Measurements from ENCODE around the gene R3HDML. TPM values are rescaled to one million over a fixed set of nuclear protein-coding genes. Genes with fewer than 3 reads are reported as not detected.

Gene R3HDML, protein sequence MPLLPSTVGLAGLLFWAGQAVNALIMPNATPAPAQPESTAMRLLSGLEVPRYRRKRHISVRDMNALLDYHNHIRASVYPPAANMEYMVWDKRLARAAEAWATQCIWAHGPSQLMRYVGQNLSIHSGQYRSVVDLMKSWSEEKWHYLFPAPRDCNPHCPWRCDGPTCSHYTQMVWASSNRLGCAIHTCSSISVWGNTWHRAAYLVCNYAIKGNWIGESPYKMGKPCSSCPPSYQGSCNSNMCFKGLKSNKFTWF
- total RNA-seq: not detected

DNA sequence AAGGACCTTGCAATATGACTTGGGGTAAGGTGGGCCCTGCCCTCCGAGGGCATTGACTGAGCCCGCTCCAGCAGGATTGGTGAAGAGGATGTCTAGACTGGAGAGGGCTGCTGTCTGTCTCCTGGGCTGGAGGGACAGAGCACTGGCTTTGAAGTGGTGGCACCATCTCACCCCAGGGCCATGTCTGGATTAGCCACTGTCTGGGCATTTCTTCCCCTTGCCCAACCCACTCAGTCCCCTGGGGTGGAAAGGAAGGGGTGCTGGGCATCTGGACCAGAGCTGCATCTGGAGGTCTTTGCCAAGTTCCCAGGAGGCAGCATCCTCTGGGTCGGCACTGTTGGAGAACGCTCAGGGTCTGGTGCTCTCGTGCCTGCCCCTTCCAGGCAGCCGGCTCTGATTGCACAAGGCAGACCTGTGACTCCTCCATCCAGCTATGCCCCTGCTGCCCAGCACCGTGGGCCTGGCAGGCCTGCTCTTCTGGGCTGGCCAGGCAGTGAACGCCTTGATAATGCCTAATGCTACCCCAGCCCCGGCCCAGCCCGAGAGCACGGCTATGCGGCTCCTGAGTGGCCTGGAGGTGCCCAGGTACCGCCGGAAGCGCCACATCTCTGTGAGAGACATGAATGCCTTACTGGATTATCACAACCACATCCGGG, at the start of gene R3HDML:
R3HDML (plus strand) TSS at position 319 of the 656 bp plus-strand sequence; CDS start at position 434, 115 bp downstream.
- ATAC-seq (no peak), DNase-seq (no peak)
- Histone ChIP-seq H3K36me3 (no peaks in the 10 kb centered on the region), H3K4me1 (no peaks in the 10 kb centered on the region), H3K27ac (no peak within 1 kb of the TSS), H3K27me3 (peaks cover 0 to 6% (median 5%) of the 10 kb centered on the region in 3 donors), H3K9me3 (no peaks in the 10 kb centered on the region), H3K4me3 (no peak within 1 kb of the TSS)
- in situ Hi-C loops (cut with MboI; ENCODE audit: low sequenced_read_pairs in 4 of 4) (no loop called here), intact Hi-C loops (cut with DNase I; ENCODE audit: low total_unique reads) (no loop called here)
- TF ChIP-seq POLR2A (IDR thresholded peaks at IDR 0.05): no peak
- TF ChIP-seq, protein P1, sequence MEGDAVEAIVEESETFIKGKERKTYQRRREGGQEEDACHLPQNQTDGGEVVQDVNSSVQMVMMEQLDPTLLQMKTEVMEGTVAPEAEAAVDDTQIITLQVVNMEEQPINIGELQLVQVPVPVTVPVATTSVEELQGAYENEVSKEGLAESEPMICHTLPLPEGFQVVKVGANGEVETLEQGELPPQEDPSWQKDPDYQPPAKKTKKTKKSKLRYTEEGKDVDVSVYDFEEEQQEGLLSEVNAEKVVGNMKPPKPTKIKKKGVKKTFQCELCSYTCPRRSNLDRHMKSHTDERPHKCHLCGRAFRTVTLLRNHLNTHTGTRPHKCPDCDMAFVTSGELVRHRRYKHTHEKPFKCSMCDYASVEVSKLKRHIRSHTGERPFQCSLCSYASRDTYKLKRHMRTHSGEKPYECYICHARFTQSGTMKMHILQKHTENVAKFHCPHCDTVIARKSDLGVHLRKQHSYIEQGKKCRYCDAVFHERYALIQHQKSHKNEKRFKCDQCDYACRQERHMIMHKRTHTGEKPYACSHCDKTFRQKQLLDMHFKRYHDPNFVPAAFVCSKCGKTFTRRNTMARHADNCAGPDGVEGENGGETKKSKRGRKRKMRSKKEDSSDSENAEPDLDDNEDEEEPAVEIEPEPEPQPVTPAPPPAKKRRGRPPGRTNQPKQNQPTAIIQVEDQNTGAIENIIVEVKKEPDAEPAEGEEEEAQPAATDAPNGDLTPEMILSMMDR (IDR thresholded peaks at IDR 0.05 in 4 of 5, conservative IDR thresholded peaks at IDR 0.05 in 1 of 5): no peak

DNA sequence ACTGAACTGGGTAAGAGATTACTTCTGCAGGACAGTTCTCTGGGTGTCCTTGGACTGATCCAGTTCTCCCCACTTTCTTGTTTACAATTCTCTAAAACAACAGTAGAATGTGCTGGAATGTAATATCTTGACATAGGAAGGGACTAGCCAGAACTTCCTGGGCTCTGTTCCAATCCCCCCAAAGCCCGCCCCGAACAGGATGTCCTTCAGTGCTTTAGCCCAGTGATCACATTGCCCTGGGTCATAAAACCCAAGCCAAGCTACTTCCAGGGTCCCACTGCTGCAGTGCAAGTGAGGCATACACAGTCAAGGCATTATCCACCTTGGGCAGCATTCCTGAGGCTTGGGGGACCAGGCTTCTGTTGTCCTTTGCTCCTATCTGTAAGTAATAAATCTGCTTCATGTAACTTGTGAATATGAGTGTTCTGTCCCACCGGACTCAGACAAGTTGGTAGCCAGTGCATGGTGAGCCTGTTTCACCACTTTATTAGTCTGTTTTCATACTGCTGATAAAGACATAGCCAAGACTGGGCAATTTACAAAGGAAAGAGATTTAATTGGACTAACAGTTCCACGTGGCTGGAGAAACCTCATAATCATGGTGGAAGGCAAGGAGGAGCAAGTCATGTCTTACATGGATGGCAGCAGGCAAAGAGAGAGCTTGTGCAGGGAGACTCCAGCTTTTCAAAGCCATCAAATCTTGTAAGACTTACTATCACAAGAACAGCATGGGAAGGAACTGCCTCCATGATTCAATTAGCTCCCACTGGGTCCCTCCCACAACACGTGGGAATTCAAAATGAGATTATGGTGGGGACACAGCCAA, 49.4 kb upstream of the R3HDML start:
- DNase-seq: no peak
- H3K27me3 ChIP-seq: no peaks in the 10 kb centered on the region
- ATAC-seq: no peak
- no peaks in the 10 kb centered on the region for H3K36me3 ChIP-seq
- TF ChIP-seq, protein P1 (IDR thresholded peaks at IDR 0.05 in 4 of 5, conservative IDR thresholded peaks at IDR 0.05 in 1 of 5): no peak
- no peak for TF ChIP-seq POLR2A (IDR thresholded peaks at IDR 0.05)
- in situ Hi-C loops (cut with MboI; ENCODE audit: low sequenced_read_pairs in 4 of 4): no loop called here
- no peaks in the 10 kb centered on the region for H3K9me3 ChIP-seq
- no peak overlapping the region for H3K4me3 ChIP-seq
- H3K27ac ChIP-seq: no peak overlapping the region
- intact Hi-C loops (cut with DNase I; ENCODE audit: low total_unique reads): no loop called here
- no peaks in the 10 kb centered on the region for H3K4me1 ChIP-seq

DNA sequence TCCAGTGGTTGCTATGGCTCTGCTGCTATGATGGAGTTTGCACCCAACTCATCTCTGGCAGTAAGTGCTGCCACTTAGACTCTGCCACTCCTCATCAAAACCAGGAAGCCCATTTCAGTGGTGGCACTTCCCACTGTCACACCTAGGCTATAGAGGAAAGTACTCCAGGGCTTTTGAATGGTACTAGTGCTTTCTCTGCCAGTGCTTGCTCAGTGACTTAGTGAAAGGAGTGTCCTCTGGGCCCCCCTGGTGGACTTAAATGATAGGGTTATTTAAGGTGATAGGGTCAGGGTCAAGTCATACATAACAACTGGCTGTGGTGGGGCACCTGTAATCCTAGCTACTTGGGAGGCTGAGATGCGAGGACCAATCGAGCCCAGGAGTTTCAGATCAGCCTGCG, 48.6 kb upstream of the R3HDML start:
- H3K36me3 ChIP-seq: no peaks in the 10 kb centered on the region
- intact Hi-C loops (cut with DNase I; ENCODE audit: low total_unique reads): no loop called here
- ATAC-seq (no peak), DNase-seq (no peak)
- no peak overlapping the region for H3K27ac ChIP-seq
- in situ Hi-C loops (cut with MboI; ENCODE audit: low sequenced_read_pairs in 4 of 4): no loop called here
- no peaks in the 10 kb centered on the region for H3K27me3 ChIP-seq
- no peaks in the 10 kb centered on the region for H3K9me3 ChIP-seq
- H3K4me1 ChIP-seq: no peaks in the 10 kb centered on the region
- no peak overlapping the region for H3K4me3 ChIP-seq
- TF ChIP-seq, protein P1 (IDR thresholded peaks at IDR 0.05 in 4 of 5, conservative IDR thresholded peaks at IDR 0.05 in 1 of 5): no peak
- TF ChIP-seq POLR2A (IDR thresholded peaks at IDR 0.05): no peak

DNA sequence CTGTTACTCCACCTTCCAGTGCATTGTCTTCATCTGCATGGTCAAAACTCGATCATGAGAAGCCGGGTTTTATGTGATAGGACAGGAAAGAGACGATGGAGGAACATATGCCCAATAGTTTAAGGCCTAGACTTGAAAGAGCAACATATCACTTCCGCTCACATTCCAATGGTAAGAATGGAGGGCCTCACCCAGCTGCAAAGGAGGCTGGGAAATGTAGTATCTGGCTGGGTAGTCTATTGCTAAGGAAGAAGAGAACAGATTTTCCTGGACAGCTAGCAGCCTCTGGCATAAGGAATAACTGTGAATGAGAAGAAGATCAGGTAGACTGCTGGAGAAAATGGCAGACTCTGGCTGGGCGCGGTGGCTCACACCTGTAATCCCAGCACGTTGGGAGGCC, 45.1 kb upstream of the R3HDML start:
- no peak for TF ChIP-seq POLR2A (IDR thresholded peaks at IDR 0.05)
- TF ChIP-seq, protein P1 (IDR thresholded peaks at IDR 0.05 in 4 of 5, conservative IDR thresholded peaks at IDR 0.05 in 1 of 5): no peak
- Histone ChIP-seq H3K36me3 (no peaks in the 10 kb centered on the region), H3K4me1 (no peaks in the 10 kb centered on the region), H3K27ac (no peak overlapping the region), H3K4me3 (no peak overlapping the region), H3K27me3 (no peaks in the 10 kb centered on the region), H3K9me3 (no peaks in the 10 kb centered on the region)
- in situ Hi-C loops (cut with MboI; ENCODE audit: low sequenced_read_pairs in 4 of 4): no loop called here
- ATAC-seq (no peak), DNase-seq (no peak)
- intact Hi-C loops (cut with DNase I; ENCODE audit: low total_unique reads): no loop called here
